ENCODE results near the gene NAALADL2.
"Not testable (repeated sequence)": the region's sequence is repeated elsewhere in the genome, so short reads cannot be mapped to it uniquely, and the experiment has no call there.

NAALADL2 gene

GRCh38 chr3:175410251-175410650, 551.1 kb downstream of the NAALADL2 start:
- Histone ChIP-seq H3K36me3 (ENCODE audit: control insufficient read depth, insufficient read depth, low read length) (no peaks in the 10 kb centered on the region), H3K4me1 (ENCODE audit: control insufficient read depth, insufficient read depth, low read length) (no peaks in the 10 kb centered on the region), H3K27me3 (ENCODE audit: control insufficient read depth, insufficient read depth, low read length) (no peaks in the 10 kb centered on the region), H3K4me3 (ENCODE audit: low read length) (no peak overlapping the region), H3K9me3 (ENCODE audit: control insufficient read depth, low read length) (no peaks in the 10 kb centered on the region), H3K9ac (ENCODE audit: low read length) (no peak overlapping the region)

- Histone ChIP-seq H3K4me1 (ENCODE audit: control insufficient read depth, insufficient read depth, low read length) (no peaks in the 10 kb centered on the region), H3K27me3 (ENCODE audit: control insufficient read depth, insufficient read depth, low read length) (no peaks in the 10 kb centered on the region), H3K36me3 (ENCODE audit: control insufficient read depth, insufficient read depth, low read length) (no peaks in the 10 kb centered on the region), H3K9ac (ENCODE audit: low read length) (no peak overlapping the region), H3K9me3 (ENCODE audit: control insufficient read depth, low read length) (no peaks in the 10 kb centered on the region), H3K4me3 (ENCODE audit: low read length) (no peak overlapping the region)
Measured at GRCh38 chr3:175411405-175411804, 552.3 kb downstream of the NAALADL2 start.

GRCh38 chr3:175411946-175412345, 552.8 kb downstream of the NAALADL2 start:
- Histone ChIP-seq H3K27me3 (ENCODE audit: control insufficient read depth, insufficient read depth, low read length) (no peaks in the 10 kb centered on the region), H3K9ac (ENCODE audit: low read length) (no peak overlapping the region), H3K36me3 (ENCODE audit: control insufficient read depth, insufficient read depth, low read length) (no peaks in the 10 kb centered on the region), H3K9me3 (ENCODE audit: control insufficient read depth, low read length) (no peaks in the 10 kb centered on the region), H3K4me3 (ENCODE audit: low read length) (no peak overlapping the region), H3K4me1 (ENCODE audit: control insufficient read depth, insufficient read depth, low read length) (no peaks in the 10 kb centered on the region)

GRCh38 chr3:175413926-175414325, 554.8 kb downstream of the NAALADL2 start:
- H3K36me3 ChIP-seq (ENCODE audit: control insufficient read depth, insufficient read depth, low read length) = no peaks in the 10 kb centered on the region
- no peaks in the 10 kb centered on the region for H3K9me3 ChIP-seq (ENCODE audit: control insufficient read depth, low read length)
- no peaks in the 10 kb centered on the region for H3K4me1 ChIP-seq (ENCODE audit: control insufficient read depth, insufficient read depth, low read length)
- no peak overlapping the region for H3K4me3 ChIP-seq (ENCODE audit: low read length)
- no peaks in the 10 kb centered on the region for H3K27me3 ChIP-seq (ENCODE audit: control insufficient read depth, insufficient read depth, low read length)
- H3K9ac ChIP-seq (ENCODE audit: low read length) = no peak overlapping the region

- Histone ChIP-seq H3K9me3 (ENCODE audit: control insufficient read depth, low read length) (no peaks in the 10 kb centered on the region), H3K4me3 (ENCODE audit: low read length) (no peak overlapping the region), H3K4me1 (ENCODE audit: control insufficient read depth, insufficient read depth, low read length) (no peaks in the 10 kb centered on the region), H3K9ac (ENCODE audit: low read length) (no peak overlapping the region), H3K27me3 (ENCODE audit: control insufficient read depth, insufficient read depth, low read length) (no peaks in the 10 kb centered on the region), H3K36me3 (ENCODE audit: control insufficient read depth, insufficient read depth, low read length) (no peaks in the 10 kb centered on the region)
Measured at GRCh38 chr3:175416600-175416999, 557.5 kb downstream of the NAALADL2 start.

- H3K27me3 ChIP-seq (ENCODE audit: control insufficient read depth, insufficient read depth, low read length) = no peaks in the 10 kb centered on the region
- no peak overlapping the region for H3K9ac ChIP-seq (ENCODE audit: low read length)
- H3K4me3 ChIP-seq (ENCODE audit: low read length) = no peak overlapping the region
- H3K36me3 ChIP-seq (ENCODE audit: control insufficient read depth, insufficient read depth, low read length) = no peaks in the 10 kb centered on the region
- H3K4me1 ChIP-seq (ENCODE audit: control insufficient read depth, insufficient read depth, low read length) = no peaks in the 10 kb centered on the region
- H3K9me3 ChIP-seq (ENCODE audit: control insufficient read depth, low read length) = no peaks in the 10 kb centered on the region
Measured at GRCh38 chr3:175417426-175417825, 558.3 kb downstream of the NAALADL2 start.

GRCh38 chr3:175421902-175422301, 562.8 kb downstream of the NAALADL2 start:
- H3K27me3 ChIP-seq (ENCODE audit: control insufficient read depth, insufficient read depth, low read length) = no peaks in the 10 kb centered on the region
- H3K4me3 ChIP-seq (ENCODE audit: low read length) = no peak overlapping the region
- H3K4me1 ChIP-seq (ENCODE audit: control insufficient read depth, insufficient read depth, low read length) = no peaks in the 10 kb centered on the region

GRCh38 chr3:175422744-175423143, 563.6 kb downstream of the NAALADL2 start:
- Histone ChIP-seq H3K4me3 (ENCODE audit: low read length) (no peak overlapping the region), H3K36me3 (ENCODE audit: control insufficient read depth, insufficient read depth, low read length) (no peaks in the 10 kb centered on the region)

More at GRCh38 chr3:175421902-175422301, 562.8 kb downstream of the NAALADL2 start:
- Histone ChIP-seq H3K9me3 (ENCODE audit: control insufficient read depth, low read length) (no peaks in the 10 kb centered on the region), H3K36me3 (ENCODE audit: control insufficient read depth, insufficient read depth, low read length) (no peaks in the 10 kb centered on the region), H3K9ac (ENCODE audit: low read length) (no peak overlapping the region)

GRCh38 chr3:175423848-175424247, 564.7 kb downstream of the NAALADL2 start:
- not testable (repeated sequence) for H3K4me1 ChIP-seq (ENCODE audit: control insufficient read depth, insufficient read depth, low read length); H3K27me3 ChIP-seq (ENCODE audit: control insufficient read depth, insufficient read depth, low read length); H3K9me3 ChIP-seq (ENCODE audit: control insufficient read depth, low read length); H3K9ac ChIP-seq (ENCODE audit: low read length); H3K4me3 ChIP-seq (ENCODE audit: low read length); H3K36me3 ChIP-seq (ENCODE audit: control insufficient read depth, insufficient read depth, low read length)

More at GRCh38 chr3:175422744-175423143, 563.6 kb downstream of the NAALADL2 start:
- H3K9me3 ChIP-seq (ENCODE audit: control insufficient read depth, low read length) = no peaks in the 10 kb centered on the region
- H3K4me1 ChIP-seq (ENCODE audit: control insufficient read depth, insufficient read depth, low read length) = no peaks in the 10 kb centered on the region
- no peak overlapping the region for H3K9ac ChIP-seq (ENCODE audit: low read length)
- no peaks in the 10 kb centered on the region for H3K27me3 ChIP-seq (ENCODE audit: control insufficient read depth, insufficient read depth, low read length)

GRCh38 chr3:175426805-175427204, 567.7 kb downstream of the NAALADL2 start:
- Histone ChIP-seq H3K4me3 (ENCODE audit: low read length) (no peak overlapping the region), H3K27me3 (ENCODE audit: control insufficient read depth, insufficient read depth, low read length) (no peaks in the 10 kb centered on the region), H3K4me1 (ENCODE audit: control insufficient read depth, insufficient read depth, low read length) (no peaks in the 10 kb centered on the region), H3K9ac (ENCODE audit: low read length) (no peak overlapping the region), H3K9me3 (ENCODE audit: control insufficient read depth, low read length) (no peaks in the 10 kb centered on the region), H3K36me3 (ENCODE audit: control insufficient read depth, insufficient read depth, low read length) (no peaks in the 10 kb centered on the region)

- H3K27me3 ChIP-seq (ENCODE audit: control insufficient read depth, insufficient read depth, low read length) = no peaks in the 10 kb centered on the region
- no peaks in the 10 kb centered on the region for H3K36me3 ChIP-seq (ENCODE audit: control insufficient read depth, insufficient read depth, low read length)
- H3K9ac ChIP-seq (ENCODE audit: low read length) = no peak overlapping the region
- no peaks in the 10 kb centered on the region for H3K4me1 ChIP-seq (ENCODE audit: control insufficient read depth, insufficient read depth, low read length)
- H3K4me3 ChIP-seq (ENCODE audit: low read length) = no peak overlapping the region
- H3K9me3 ChIP-seq (ENCODE audit: control insufficient read depth, low read length) = no peaks in the 10 kb centered on the region
Measured at GRCh38 chr3:175428466-175428865, 569.3 kb downstream of the NAALADL2 start.

- H3K9ac ChIP-seq (ENCODE audit: low read length) = no peak overlapping the region
- no peak overlapping the region for H3K4me3 ChIP-seq (ENCODE audit: low read length)
- no peaks in the 10 kb centered on the region for H3K4me1 ChIP-seq (ENCODE audit: control insufficient read depth, insufficient read depth, low read length)
- no peaks in the 10 kb centered on the region for H3K27me3 ChIP-seq (ENCODE audit: control insufficient read depth, insufficient read depth, low read length)
- no peaks in the 10 kb centered on the region for H3K9me3 ChIP-seq (ENCODE audit: control insufficient read depth, low read length)
- H3K36me3 ChIP-seq (ENCODE audit: control insufficient read depth, insufficient read depth, low read length) = no peaks in the 10 kb centered on the region
Measured at GRCh38 chr3:175430983-175431773, 572.0 kb downstream of the NAALADL2 start.
